Measurements from ENCODE around the gene KLHL2. TPM values are rescaled to one million over a fixed set of nuclear protein-coding genes. Genes with fewer than 3 reads are reported as not detected.
A peak's percentile ranks its signal among the peaks of the same experiment; 100 is the strongest.
"Not testable (repeated sequence)": the region's sequence is repeated elsewhere in the genome, so short reads cannot be mapped to it uniquely, and the experiment has no call there.

KLHL2 gene
- total and polyA plus RNA-seq, 2 of the 13 experiments (the other 11 are each of a cell fraction or from before 2014, with no cell fraction given): 9.2 to 17.6 TPM

DNA sequence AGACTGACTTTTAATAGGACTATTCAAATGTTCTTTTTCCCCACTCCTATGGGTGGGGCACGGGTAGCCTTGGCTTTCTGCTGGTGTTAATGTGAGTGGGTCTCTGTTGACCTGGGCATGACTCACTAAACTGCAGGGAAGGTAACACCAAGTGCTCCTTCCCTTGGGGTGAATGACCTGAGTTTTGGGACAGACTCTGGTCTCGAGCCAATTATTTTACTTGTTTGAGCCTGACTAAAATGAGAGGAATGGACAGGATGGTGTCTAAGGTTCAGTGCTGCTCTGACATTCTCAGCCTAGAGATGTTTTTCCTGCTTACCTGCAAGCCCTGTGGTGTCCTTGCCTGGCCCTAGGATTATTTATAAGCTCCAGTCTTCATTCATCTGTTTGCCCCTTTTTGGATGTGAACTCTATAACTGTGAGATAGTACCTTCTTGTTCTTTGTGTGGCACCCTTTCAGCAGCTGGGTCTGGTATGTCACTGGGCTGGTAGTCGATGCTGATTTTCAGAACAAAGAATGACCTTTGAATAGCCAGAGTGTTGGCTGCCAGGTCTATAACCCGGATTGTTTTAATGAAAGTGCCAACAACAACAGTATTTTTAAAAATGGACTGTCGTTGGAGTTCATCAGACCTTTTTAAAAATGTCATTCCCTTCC is 14.8 kb downstream of the KLHL2 start:
- CTCF ChIA-PET (ENCODE audit: low intra/inter-chr PET ratio, low total read pairs); BruUV-seq (replicated peaks); H3K4me3 ChIP-seq (replicated peaks in 1 of 3; ENCODE audit: insufficient read depth in 1 of 3, low read depth in 2 of 3, low read length in 3 of 3); H3K4me2 ChIP-seq (ENCODE audit: low read depth, low read length); H3K9me3 ChIP-seq (ENCODE audit: low read length); POLR2A ChIA-PET; H4K20me1 ChIP-seq (ENCODE audit: insufficient read depth, low read length); H3K9ac ChIP-seq (ENCODE audit: insufficient read depth, low read depth, low read length); in situ Hi-C loops (cut with HindIII; ENCODE audit: extremely low pct_ligation_motif_present, low pct_unique_long_range_greater_than_20kb); intact Hi-C loops (cut with micrococcal nuclease; ENCODE audit: unreplicated experiment); H2AFZ ChIP-seq (ENCODE audit: low read length); H3K36me3 ChIP-seq (replicated peaks in 1 of 2; ENCODE audit: control insufficient read depth in 1 of 2, insufficient read depth in 2 of 2, low read length in 2 of 2); H3K27me3 ChIP-seq (ENCODE audit: control insufficient read depth in 1 of 2, insufficient read depth in 2 of 2, low read length in 2 of 2); H3K79me2 ChIP-seq (ENCODE audit: insufficient read depth, low read length): not testable (repeated sequence)
- Histone ChIP-seq H3K4me1 (ENCODE audit: insufficient read depth, low read length) (peaks cover 20% of the 10 kb centered on the region), H3K27ac (ENCODE audit: extremely low read length, insufficient read depth, low read length) (peak overlapping the region; percentile 31)
- DNase-seq (ENCODE audit: low spot score) (peak; percentile 51), ATAC-seq (peak; percentile 94), FAIRE-seq (peak; percentile 59)
- peak; percentile 34; the same call in 1 of the 2 replicates for TF ChIP-seq RXRB (CRISPR knock-in tag; IDR thresholded peaks at IDR 0.05; ENCODE audit: borderline replicate concordance)
- peak; percentile 19; the same call in 1 of the 2 replicates for TF ChIP-seq RXRA (CRISPR knock-in tag; IDR thresholded peaks at IDR 0.05)
- TF ChIP-seq FOSL2 (CRISPR knock-in tag; IDR thresholded peaks at IDR 0.05): 0 out of 2 replicates have a peak, but pooled peaks have one; percentile 16
- WGBS (ENCODE audit: low lambda C conversion rate): 50% methylated on average over 4 of the region's 5 CpGs

DNA sequence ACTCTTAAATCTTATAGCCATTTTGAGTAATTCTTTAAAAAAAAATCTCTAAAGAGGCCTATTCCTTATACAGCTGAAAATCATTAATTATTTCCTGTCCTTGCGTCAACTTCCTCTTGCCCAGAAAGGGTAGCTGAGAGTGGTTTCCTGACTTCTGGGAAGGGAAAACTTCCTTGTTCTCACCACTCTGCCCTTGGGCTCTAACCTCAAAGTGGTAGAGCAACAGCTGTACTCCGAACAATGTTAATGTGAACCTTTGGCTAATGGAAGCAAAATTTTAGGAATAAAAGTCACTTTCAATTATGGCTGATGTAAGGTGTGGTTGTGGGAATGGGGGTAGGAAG is 15.3 kb downstream of the KLHL2 start:
- DNase-seq (ENCODE audit: low spot score): no peak
- no peak for FAIRE-seq
- in situ Hi-C loops (cut with HindIII; ENCODE audit: extremely low pct_ligation_motif_present, low pct_unique_long_range_greater_than_20kb): no loop called here
- Histone ChIP-seq H3K9ac (ENCODE audit: insufficient read depth, low read depth, low read length) (no peak overlapping the region), H3K27me3 (ENCODE audit: control insufficient read depth in 1 of 2, insufficient read depth in 2 of 2, low read length in 2 of 2) (no peaks in the 10 kb centered on the region), H3K4me3 (replicated peaks in 1 of 3; ENCODE audit: insufficient read depth in 1 of 3, low read depth in 2 of 3, low read length in 3 of 3) (no peak overlapping the region), H4K20me1 (ENCODE audit: insufficient read depth, low read length) (no peaks in the 10 kb centered on the region), H3K27ac (ENCODE audit: extremely low read length, insufficient read depth, low read length) (peak overlapping the region; percentile 31), H3K4me1 (ENCODE audit: insufficient read depth, low read length) (peaks cover 20% of the 10 kb centered on the region), H3K4me2 (ENCODE audit: low read depth, low read length) (no peak overlapping the region), H3K36me3 (replicated peaks in 1 of 2; ENCODE audit: control insufficient read depth in 1 of 2, insufficient read depth in 2 of 2, low read length in 2 of 2) (peaks cover 0 to 4% of the 10 kb centered on the region in 2 experiments; a peak in 1 of 5 replicates), H3K79me2 (ENCODE audit: insufficient read depth, low read length) (no peaks in the 10 kb centered on the region), H2AFZ (ENCODE audit: low read length) (no peak overlapping the region), H3K9me3 (ENCODE audit: low read length) (no peaks in the 10 kb centered on the region)
- TF ChIP-seq, protein P1, sequence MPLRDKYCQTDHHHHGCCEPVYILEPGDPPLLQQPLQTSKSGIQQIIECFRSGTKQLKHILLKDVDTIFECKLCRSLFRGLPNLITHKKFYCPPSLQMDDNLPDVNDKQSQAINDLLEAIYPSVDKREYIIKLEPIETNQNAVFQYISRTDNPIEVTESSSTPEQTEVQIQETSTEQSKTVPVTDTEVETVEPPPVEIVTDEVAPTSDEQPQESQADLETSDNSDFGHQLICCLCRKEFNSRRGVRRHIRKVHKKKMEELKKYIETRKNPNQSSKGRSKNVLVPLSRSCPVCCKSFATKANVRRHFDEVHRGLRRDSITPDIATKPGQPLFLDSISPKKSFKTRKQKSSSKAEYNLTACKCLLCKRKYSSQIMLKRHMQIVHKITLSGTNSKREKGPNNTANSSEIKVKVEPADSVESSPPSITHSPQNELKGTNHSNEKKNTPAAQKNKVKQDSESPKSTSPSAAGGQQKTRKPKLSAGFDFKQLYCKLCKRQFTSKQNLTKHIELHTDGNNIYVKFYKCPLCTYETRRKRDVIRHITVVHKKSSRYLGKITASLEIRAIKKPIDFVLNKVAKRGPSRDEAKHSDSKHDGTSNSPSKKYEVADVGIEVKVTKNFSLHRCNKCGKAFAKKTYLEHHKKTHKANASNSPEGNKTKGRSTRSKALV (CRISPR knock-in tag; IDR thresholded peaks at IDR 0.05): no peak
- TF ChIP-seq ELF3 (CRISPR knock-in tag; IDR thresholded peaks at IDR 0.05): peak; percentile 57
- whole genome bisulfite sequencing (ENCODE audit: low lambda C conversion rate): 97% methylated on average over 2 of the region's 2 CpGs
- CTCF ChIA-PET (ENCODE audit: low intra/inter-chr PET ratio, low total read pairs): no interaction called here
- intact Hi-C loops (cut with micrococcal nuclease; ENCODE audit: unreplicated experiment): no loop called here
- peak; percentile 23; the same call in 2 of the 3 replicates for ATAC-seq
- BruUV-seq (replicated peaks): no TSS peak
- POLR2A ChIA-PET: no interaction called here

DNA sequence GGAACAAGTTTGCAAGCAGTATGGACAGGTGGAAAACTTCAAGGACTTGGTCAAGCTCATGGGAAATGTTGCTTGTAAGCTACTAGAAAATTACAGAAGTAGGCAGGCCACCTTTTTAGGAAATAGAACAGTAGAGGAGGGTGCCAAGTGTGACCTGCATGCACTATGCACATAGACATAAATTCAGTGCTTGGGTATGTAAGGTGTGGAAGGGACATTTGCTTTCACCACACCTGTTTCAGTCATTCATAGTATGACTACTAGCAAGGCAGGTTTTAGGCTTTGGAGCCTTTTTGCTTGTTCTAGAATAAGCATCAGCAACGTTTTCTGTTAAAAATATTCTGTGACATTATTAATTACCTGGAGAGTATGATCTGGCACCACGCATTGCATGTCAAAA is 20.0 kb downstream of the KLHL2 start:
- in situ Hi-C loops (cut with HindIII; ENCODE audit: extremely low pct_ligation_motif_present, low pct_unique_long_range_greater_than_20kb); BruUV-seq (replicated peaks); FAIRE-seq; DNase-seq (ENCODE audit: low spot score); ATAC-seq; H3K9me3 ChIP-seq (ENCODE audit: low read length); H3K9ac ChIP-seq (ENCODE audit: insufficient read depth, low read depth, low read length); CTCF ChIA-PET (ENCODE audit: low intra/inter-chr PET ratio, low total read pairs); H3K4me2 ChIP-seq (ENCODE audit: low read depth, low read length); H3K36me3 ChIP-seq (replicated peaks in 1 of 2; ENCODE audit: control insufficient read depth in 1 of 2, insufficient read depth in 2 of 2, low read length in 2 of 2); POLR2A ChIA-PET; H3K4me1 ChIP-seq (ENCODE audit: insufficient read depth, low read length); H4K20me1 ChIP-seq (ENCODE audit: insufficient read depth, low read length); H3K27ac ChIP-seq (ENCODE audit: extremely low read length, insufficient read depth, low read length); H3K4me3 ChIP-seq (replicated peaks in 1 of 3; ENCODE audit: insufficient read depth in 1 of 3, low read depth in 2 of 3, low read length in 3 of 3); H2AFZ ChIP-seq (ENCODE audit: low read length); H3K79me2 ChIP-seq (ENCODE audit: insufficient read depth, low read length); intact Hi-C loops (cut with micrococcal nuclease; ENCODE audit: unreplicated experiment); H3K27me3 ChIP-seq (ENCODE audit: control insufficient read depth in 1 of 2, insufficient read depth in 2 of 2, low read length in 2 of 2): not testable (repeated sequence)
- WGBS (ENCODE audit: low lambda C conversion rate): 90% methylated on average over 2 of the region's 2 CpGs
